ENCODE data around the gene TBC1D16. TPM values are rescaled to one million over a fixed set of nuclear protein-coding genes. Genes with fewer than 3 reads are reported as not detected.

The TBC1D16 gene
- total and polyA plus RNA-seq, 2 experiments from 2014 or later, result 9.2 to 22.4 TPM

- in situ Hi-C loops (cut with MboI), result no loop called here
- no peak for DNase-seq
- Histone ChIP-seq H3K4me3 (no peak overlapping the region), H3K9me3 (ENCODE audit: low read depth) (no peaks in the 10 kb centered on the region), H3K4me1 (ENCODE audit: insufficient read depth) (no peaks in the 10 kb centered on the region), H3K36me3 (ENCODE audit: low read depth) (no peaks in the 10 kb centered on the region), H3K9me2 (ENCODE audit: insufficient read depth) (no peaks in the 10 kb centered on the region), H3K79me2 (ENCODE audit: insufficient read depth) (no peaks in the 10 kb centered on the region), H2AFZ (no peak overlapping the region), H3F3A (ENCODE audit: insufficient read depth) (no peaks in the 10 kb centered on the region), H3K27me3 (replicated peaks; ENCODE audit: insufficient read depth) (peaks cover 22% of the 10 kb centered on the region), H3K9ac (no peak overlapping the region), H4K20me1 (ENCODE audit: insufficient read depth) (no peaks in the 10 kb centered on the region), H3K4me2 (ENCODE audit: unreplicated experiment) (no peak overlapping the region), H3K27ac (no peak overlapping the region)
- no peak for TF ChIP-seq EZH2 (IDR thresholded peaks at IDR 0.05; ENCODE audit: insufficient read depth, poor library complexity, severe bottlenecking)
- TF ChIP-seq EZH2phosphoT487 (IDR thresholded peaks at IDR 0.05; ENCODE audit: insufficient read depth, low read depth), result no peak
- WGBS, 2 experiments (ENCODE audit: low coverage in 1 of 2, low lambda C conversion rate in 2 of 2, missing lambda C conversion rate in 2 of 2), result 70 to 75% methylated on average over 10 to 12 of the region's 12 CpGs
These were observed 112.9 kb downstream of the TBC1D16 start for GRCh38 chr17:79922798-79923197.

GRCh38 chr17:79922116-79922601 lies 113.5 kb downstream of the TBC1D16 start:
- peaks cover 20% of the 10 kb centered on the region for H3K27me3 ChIP-seq (replicated peaks; ENCODE audit: insufficient read depth)
- peak; percentile 33 for DNase-seq
- no peak overlapping the region for H3K4me2 ChIP-seq (ENCODE audit: unreplicated experiment)
- TF ChIP-seq EZH2phosphoT487 (IDR thresholded peaks at IDR 0.05; ENCODE audit: insufficient read depth, low read depth) (no peak), EZH2 (IDR thresholded peaks at IDR 0.05; ENCODE audit: insufficient read depth, poor library complexity, severe bottlenecking) (no peak)
- WGBS, 2 experiments (ENCODE audit: low coverage in 1 of 2, low lambda C conversion rate in 2 of 2, missing lambda C conversion rate in 2 of 2), result 11 to 16% methylated on average over 13 to 18 of the region's 18 CpGs
- H3K9me3 ChIP-seq (ENCODE audit: low read depth), result no peaks in the 10 kb centered on the region
- H3K9ac ChIP-seq, result no peak overlapping the region
- no peaks in the 10 kb centered on the region for H3K36me3 ChIP-seq (ENCODE audit: low read depth)
- H3K9me2 ChIP-seq (ENCODE audit: insufficient read depth), result no peaks in the 10 kb centered on the region
- peak overlapping the region; percentile 48; the same call in 1 of the 2 replicates for H3K4me3 ChIP-seq
- in situ Hi-C loops (cut with MboI), result no loop called here
- no peaks in the 10 kb centered on the region for H3F3A ChIP-seq (ENCODE audit: insufficient read depth)
- H2AFZ ChIP-seq, result no peak overlapping the region
- no peaks in the 10 kb centered on the region for H3K4me1 ChIP-seq (ENCODE audit: insufficient read depth)
- no peaks in the 10 kb centered on the region for H4K20me1 ChIP-seq (ENCODE audit: insufficient read depth)
- H3K27ac ChIP-seq, result no peak overlapping the region
- no peaks in the 10 kb centered on the region for H3K79me2 ChIP-seq (ENCODE audit: insufficient read depth)

- H3K9me3 ChIP-seq (ENCODE audit: low read depth), result no peaks in the 10 kb centered on the region
- 33 to 55% methylated on average over 17 to 27 of the region's 28 CpGs for WGBS, 2 experiments (ENCODE audit: low coverage in 1 of 2, low lambda C conversion rate in 2 of 2, missing lambda C conversion rate in 2 of 2)
- no peak overlapping the region for H3K4me2 ChIP-seq (ENCODE audit: unreplicated experiment)
- H3K4me3 ChIP-seq, result peak overlapping the region; percentile 48; the same call in 1 of the 2 replicates
- no peaks in the 10 kb centered on the region for H3K79me2 ChIP-seq (ENCODE audit: insufficient read depth)
- no peak overlapping the region for H3K9ac ChIP-seq
- H3K4me1 ChIP-seq (ENCODE audit: insufficient read depth), result no peaks in the 10 kb centered on the region
- no peaks in the 10 kb centered on the region for H4K20me1 ChIP-seq (ENCODE audit: insufficient read depth)
- H3F3A ChIP-seq (ENCODE audit: insufficient read depth), result no peaks in the 10 kb centered on the region
- in situ Hi-C loops (cut with MboI), result no loop called here
- TF ChIP-seq EZH2phosphoT487 (IDR thresholded peaks at IDR 0.05; ENCODE audit: insufficient read depth, low read depth) (no peak), EZH2 (IDR thresholded peaks at IDR 0.05; ENCODE audit: insufficient read depth, poor library complexity, severe bottlenecking) (no peak)
- no peaks in the 10 kb centered on the region for H3K9me2 ChIP-seq (ENCODE audit: insufficient read depth)
- no peak overlapping the region for H2AFZ ChIP-seq
- H3K36me3 ChIP-seq (ENCODE audit: low read depth), result no peaks in the 10 kb centered on the region
- no peak for DNase-seq
- peaks cover 25% of the 10 kb centered on the region for H3K27me3 ChIP-seq (replicated peaks; ENCODE audit: insufficient read depth)
- H3K27ac ChIP-seq, result no peak overlapping the region
These were observed 114.1 kb downstream of the TBC1D16 start for GRCh38 chr17:79921411-79922115.

- Histone ChIP-seq H3K27me3 (replicated peaks; ENCODE audit: insufficient read depth) (peaks cover 28% of the 10 kb centered on the region), H3K9ac (no peak overlapping the region), H3K4me1 (ENCODE audit: insufficient read depth) (no peaks in the 10 kb centered on the region), H4K20me1 (ENCODE audit: insufficient read depth) (no peaks in the 10 kb centered on the region), H3K79me2 (ENCODE audit: insufficient read depth) (no peaks in the 10 kb centered on the region), H2AFZ (no peak overlapping the region), H3K9me3 (ENCODE audit: low read depth) (no peaks in the 10 kb centered on the region), H3K4me3 (no peak overlapping the region), H3F3A (ENCODE audit: insufficient read depth) (no peaks in the 10 kb centered on the region), H3K4me2 (ENCODE audit: unreplicated experiment) (no peak overlapping the region), H3K9me2 (ENCODE audit: insufficient read depth) (no peaks in the 10 kb centered on the region), H3K36me3 (ENCODE audit: low read depth) (no peaks in the 10 kb centered on the region), H3K27ac (no peak overlapping the region)
- in situ Hi-C loops (cut with MboI), result no loop called here
- no peak for DNase-seq
- 61 to 62% methylated on average over 17 to 19 of the region's 19 CpGs for WGBS, 2 experiments (ENCODE audit: low coverage in 1 of 2, low lambda C conversion rate in 2 of 2, missing lambda C conversion rate in 2 of 2)
- no peak for TF ChIP-seq EZH2phosphoT487 (IDR thresholded peaks at IDR 0.05; ENCODE audit: insufficient read depth, low read depth)
- no peak for TF ChIP-seq EZH2 (IDR thresholded peaks at IDR 0.05; ENCODE audit: insufficient read depth, poor library complexity, severe bottlenecking)
These were observed 114.8 kb downstream of the TBC1D16 start for GRCh38 chr17:79920751-79921410.

Data from GM23248 (cell line).